Measurements from ENCODE around the gene CNTNAP2.
A peak's percentile ranks its signal among the peaks of the same experiment; 100 is the strongest.

CNTNAP2 gene

DNA sequence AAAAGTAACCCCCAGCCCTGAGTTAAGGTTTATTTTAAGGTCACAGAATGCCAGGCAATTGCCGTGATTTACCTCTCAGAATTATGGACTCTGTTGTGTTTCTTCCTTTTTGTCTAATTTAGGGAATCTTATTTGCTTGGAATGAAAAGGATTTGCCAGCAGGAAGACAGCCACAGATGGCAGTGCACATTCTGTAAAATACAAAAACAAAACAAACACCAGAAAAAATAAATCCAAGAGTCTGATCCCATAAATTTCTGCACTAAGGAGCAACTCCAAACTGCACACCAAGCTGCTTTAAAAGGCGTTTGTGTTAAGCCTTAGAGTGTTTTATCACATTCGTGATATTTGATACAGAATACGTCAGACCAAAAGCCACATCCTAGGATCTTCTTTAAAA, 2275.0 kb downstream of the CNTNAP2 start:
- TF ChIP-seq GATA3 (IDR thresholded peaks at IDR 0.05; ENCODE audit: low read depth, low read length): no peak
- TF ChIP-seq GATA2 (IDR thresholded peaks at IDR 0.05; ENCODE audit: low read depth, low read length): no peak

DNA sequence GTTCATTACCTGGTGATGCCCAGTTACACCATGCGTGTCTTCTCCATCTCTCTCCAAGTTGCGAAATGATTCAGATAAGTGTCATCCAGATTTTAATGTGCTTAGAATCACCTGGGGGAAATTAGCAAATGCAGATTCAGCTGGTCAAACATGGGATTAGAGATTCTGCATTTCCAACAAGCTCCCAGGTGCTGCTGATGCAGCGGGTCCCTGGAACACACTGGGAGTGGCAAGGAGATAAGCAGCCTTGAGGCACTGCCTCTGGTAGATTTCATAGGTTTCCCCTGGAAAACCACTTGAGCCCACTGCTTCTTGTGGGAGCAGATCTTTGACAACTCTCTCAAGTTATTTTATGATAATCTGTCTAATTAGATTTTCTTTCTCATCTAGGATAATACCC, 2278.0 kb downstream of the CNTNAP2 start:
- TF ChIP-seq GATA2 (IDR thresholded peaks at IDR 0.05; ENCODE audit: low read depth, low read length): no peak
- no peak for TF ChIP-seq GATA3 (IDR thresholded peaks at IDR 0.05; ENCODE audit: low read depth, low read length)

DNA sequence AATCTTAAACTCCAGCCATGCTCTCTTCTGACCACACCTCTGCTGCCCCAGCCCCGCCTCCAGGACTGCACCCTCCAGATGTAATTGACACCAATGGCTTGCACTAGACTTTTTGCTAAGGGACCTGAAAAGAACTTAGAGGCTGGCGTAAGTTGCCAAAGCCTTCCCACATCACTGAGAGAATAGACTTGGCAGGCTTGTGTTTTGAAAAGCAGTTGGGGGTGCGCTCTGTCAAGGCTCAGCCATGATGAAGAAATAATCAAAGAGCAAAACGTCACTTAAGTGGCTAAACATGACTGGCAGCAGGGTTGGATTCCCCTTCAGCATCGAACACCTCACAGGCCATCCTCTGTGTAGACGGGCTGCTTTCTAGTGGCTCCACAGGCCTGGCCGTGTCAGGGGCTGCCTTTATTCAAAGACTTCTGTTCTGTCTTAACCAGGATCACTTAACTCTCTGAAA, 2278.8 kb downstream of the CNTNAP2 start:
- no peak for TF ChIP-seq GATA3 (IDR thresholded peaks at IDR 0.05; ENCODE audit: low read depth, low read length)
- no peak for TF ChIP-seq GATA2 (IDR thresholded peaks at IDR 0.05; ENCODE audit: low read depth, low read length)

DNA sequence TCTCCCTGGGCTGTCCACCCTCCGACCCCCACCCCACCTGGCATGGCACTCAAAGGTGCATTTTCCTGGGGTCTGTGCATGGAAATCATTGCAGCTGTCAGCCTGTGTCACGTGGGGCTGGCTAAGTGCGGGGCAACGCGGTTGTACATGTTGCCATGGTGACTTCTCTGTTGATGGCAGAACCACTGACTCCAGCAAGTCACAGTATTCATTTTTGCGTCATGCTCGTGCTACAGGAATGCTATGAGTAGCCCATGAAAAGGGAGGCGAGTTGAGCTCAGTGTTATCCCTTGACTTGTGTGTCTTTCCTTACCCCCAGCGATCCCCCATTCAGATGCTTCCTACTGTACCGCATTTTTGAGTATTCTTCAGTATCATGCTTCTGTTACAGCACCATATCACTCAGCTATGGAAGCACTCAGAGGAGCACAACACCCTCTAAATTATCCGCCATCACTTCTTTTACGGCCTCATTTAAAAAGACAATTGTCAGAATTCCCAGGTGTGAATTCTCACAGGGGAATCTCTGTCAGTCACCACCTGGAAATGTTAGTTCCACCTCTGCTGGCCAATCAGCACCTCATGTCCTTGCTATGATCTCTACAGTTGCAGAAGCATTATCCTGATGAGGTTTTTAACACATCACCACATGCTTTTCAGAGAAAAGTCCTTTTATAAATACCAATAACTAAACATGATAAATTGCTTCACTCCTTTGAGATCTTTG, 2279.6 kb downstream of the CNTNAP2 start:
- TF ChIP-seq GATA3 (IDR thresholded peaks at IDR 0.05; ENCODE audit: low read depth, low read length): no peak

DNA sequence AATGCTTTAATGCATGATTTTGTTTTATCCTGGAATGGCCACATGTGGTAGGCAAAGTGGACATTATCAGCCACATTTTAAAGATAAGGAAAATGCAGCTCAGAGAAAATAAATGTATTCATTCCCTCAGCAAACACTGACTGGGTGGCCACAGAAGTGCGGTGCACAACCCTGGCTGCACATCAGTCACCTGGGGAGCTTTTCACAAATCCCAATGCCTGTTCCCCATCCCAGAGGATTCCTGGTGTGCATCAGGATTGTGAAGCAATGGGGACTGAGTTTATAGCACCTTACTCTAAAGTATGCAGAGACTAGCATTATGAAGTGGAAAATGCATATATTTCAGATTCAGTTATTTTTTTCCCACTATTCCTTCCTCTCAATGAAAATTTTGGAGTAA, 2280.5 kb downstream of the CNTNAP2 start:
- no peak for TF ChIP-seq GATA3 (IDR thresholded peaks at IDR 0.05; ENCODE audit: low read depth, low read length)
- no peak for TF ChIP-seq GATA2 (IDR thresholded peaks at IDR 0.05; ENCODE audit: low read depth, low read length)

DNA sequence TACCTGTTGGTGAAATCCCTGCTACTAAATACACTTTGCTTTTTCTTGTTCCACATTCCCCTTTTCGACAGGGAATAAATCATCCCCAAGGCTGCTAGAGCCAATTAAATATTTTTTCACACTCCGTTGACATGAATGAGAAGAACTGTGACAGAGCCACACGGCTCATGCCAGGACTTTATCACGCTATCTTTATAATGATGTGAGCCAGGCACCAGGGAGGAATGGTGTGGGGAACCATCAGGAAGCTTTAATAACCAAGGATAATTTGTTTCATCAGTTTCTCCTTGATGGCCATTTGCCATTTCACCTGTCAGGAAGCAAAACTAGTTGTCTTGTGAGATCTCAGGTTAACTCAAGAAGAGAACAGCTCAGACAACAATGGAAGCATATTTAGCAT, 2280.9 kb downstream of the CNTNAP2 start:
- TF ChIP-seq GATA2 (IDR thresholded peaks at IDR 0.05; ENCODE audit: low read depth, low read length) (peak; percentile 53), GATA3 (IDR thresholded peaks at IDR 0.05; ENCODE audit: low read depth, low read length) (no peak)

DNA sequence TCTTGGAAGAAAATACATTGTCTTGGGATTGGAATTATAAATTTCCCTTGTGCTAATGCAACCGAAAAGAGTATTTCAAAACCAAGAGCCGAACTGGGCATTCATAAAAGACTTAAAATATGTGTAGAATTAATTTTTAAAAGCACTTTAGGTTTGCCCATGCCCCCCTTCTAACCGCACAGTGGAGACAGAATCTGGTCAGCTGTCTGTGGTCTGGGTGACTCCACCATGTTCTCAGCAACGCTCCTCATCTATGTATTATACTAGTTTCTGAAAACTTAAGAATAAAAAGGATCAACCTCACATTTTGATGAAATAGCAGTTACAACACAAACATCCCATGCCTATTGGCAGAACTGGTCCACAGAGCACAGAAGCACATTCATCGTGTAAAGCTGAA, 2281.4 kb downstream of the CNTNAP2 start:
- TF ChIP-seq GATA2 (IDR thresholded peaks at IDR 0.05; ENCODE audit: low read depth, low read length) (no peak), GATA3 (IDR thresholded peaks at IDR 0.05; ENCODE audit: low read depth, low read length) (no peak)

DNA sequence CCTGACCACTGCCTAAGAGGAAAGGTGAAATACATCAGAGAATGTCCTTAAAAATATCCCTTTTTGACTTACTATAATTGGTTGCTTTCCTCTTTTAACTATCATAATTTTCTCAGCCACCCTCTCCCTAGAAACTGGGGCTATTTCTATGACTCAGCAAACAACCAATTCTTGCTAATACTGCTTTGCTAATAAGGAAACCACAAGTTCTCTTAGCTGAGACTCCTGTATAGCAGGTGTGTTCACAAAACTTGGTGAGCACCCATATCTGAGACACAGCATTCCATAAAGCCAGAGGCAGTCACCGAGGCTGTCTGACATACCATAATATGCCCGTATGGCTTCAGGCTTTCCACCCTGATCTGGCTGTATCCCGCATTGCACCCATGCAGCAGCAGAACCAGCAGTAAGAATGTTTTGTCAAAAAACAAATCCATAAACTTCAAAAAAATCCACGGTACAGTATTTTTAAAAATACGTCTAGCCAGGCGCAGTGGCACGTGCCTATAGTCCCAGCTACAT, 2282.3 kb downstream of the CNTNAP2 start:
- TF ChIP-seq GATA2 (IDR thresholded peaks at IDR 0.05; ENCODE audit: low read depth, low read length) (no peak), GATA3 (IDR thresholded peaks at IDR 0.05; ENCODE audit: low read depth, low read length) (no peak)

DNA sequence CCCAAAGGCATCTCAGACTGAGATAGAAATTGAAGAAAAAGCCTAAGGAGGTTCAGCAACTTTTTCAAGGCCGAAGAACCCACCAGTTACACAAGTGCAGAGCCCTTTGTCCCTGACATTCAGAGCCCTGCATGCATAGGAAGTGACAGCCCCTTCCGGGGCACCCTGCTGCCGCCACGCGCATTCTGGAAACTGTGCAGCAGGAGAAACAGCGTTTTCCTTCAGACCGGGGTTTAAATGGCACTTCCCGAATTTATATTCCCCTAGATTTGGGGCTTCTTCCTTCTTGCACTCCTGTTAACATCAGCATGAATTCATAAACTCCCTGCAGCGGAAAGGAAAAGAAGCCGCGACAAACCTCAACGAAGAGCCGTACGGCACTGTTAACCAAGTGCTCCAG, 2283.5 kb downstream of the CNTNAP2 start:
- TF ChIP-seq GATA3 (IDR thresholded peaks at IDR 0.05; ENCODE audit: low read depth, low read length) (no peak), GATA2 (IDR thresholded peaks at IDR 0.05; ENCODE audit: low read depth, low read length) (no peak)

DNA sequence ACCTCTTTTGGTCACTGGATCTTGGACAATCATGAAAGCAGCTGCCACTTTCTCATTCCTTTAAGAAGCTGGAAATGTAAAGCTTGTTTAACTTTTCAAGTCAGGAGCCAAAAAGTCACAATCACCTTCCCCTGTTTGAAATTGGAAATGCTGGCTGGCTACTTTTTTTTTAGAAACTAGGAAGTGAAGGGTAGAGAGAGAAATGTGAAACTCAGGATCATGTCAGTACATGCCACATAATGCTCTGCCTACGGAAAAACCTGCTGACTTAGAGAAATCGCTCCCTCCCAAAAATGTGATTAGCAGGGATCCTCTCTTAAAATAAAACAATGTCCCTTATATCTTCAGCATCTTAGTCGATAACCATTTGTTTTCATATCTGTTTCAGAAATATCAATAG, 2285.6 kb downstream of the CNTNAP2 start:
- TF ChIP-seq GATA3 (IDR thresholded peaks at IDR 0.05; ENCODE audit: low read depth, low read length) (no peak), GATA2 (IDR thresholded peaks at IDR 0.05; ENCODE audit: low read depth, low read length) (no peak)

DNA sequence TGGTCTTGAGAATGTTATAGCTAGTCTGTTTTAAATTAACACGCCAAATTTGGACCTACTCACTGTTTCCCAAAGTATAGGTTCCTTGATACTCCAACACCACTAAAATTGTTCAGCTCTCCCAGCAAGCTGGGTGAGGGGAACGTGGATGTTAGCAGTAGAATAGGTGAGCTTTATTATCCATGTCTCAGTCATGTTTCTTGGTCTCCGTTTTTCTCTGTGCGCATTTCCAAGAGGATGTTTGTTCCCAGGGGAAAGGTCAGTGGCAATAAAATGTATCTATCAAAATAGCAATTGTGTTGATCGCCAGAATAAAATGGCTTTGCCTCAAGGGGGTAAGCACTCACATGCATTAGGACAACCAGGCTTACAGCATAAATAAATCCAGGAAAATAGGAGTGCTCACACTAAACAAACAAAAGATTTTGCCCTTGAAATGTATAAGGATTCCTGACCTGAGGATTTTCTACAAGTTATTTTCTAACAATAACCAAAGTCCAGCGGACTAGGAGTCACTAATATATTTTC, 2286.9 kb downstream of the CNTNAP2 start:
- TF ChIP-seq GATA2 (IDR thresholded peaks at IDR 0.05; ENCODE audit: low read depth, low read length) (no peak), GATA3 (IDR thresholded peaks at IDR 0.05; ENCODE audit: low read depth, low read length) (no peak)

DNA sequence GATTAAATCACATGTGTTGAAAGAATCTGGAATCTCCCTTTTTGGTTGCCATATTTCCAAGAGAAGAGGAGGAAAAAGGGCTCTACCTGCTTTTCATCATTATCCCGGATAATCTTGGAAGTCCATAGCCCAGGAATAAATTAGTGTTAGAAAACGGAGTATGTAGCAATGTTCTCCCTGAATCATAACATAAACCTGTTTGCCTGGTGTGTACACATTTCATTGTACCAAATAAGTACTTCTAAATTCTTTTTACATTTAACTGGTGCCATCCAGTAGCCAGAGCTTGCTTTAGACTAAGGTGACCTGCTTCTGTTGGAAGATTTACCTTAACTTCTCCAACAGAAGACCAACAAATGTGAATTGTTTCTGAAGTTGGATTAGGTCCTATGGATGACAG, 2291.7 kb downstream of the CNTNAP2 start:
- no peak for TF ChIP-seq GATA2 (IDR thresholded peaks at IDR 0.05; ENCODE audit: low read depth, low read length)
- no peak for TF ChIP-seq GATA3 (IDR thresholded peaks at IDR 0.05; ENCODE audit: low read depth, low read length)

DNA sequence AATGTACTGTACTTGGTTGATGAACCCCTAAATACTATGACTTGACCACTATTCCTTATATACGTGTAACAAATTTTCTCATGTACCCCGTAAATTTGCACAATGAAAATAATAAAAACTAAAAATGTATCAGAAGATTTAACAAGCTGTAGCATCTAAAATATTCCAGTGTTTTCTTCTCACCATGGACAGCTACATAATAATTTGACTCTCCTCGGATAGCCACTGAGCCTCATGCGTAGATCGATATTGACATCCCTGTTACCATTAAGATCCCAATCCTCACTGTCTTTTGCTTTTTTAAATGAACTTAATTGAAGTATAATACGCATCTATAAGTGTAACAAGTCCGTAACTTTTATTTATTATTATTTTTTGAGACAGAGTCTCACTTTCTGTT, 2294.3 kb downstream of the CNTNAP2 start:
- no peak for TF ChIP-seq GATA3 (IDR thresholded peaks at IDR 0.05; ENCODE audit: low read depth, low read length)
- no peak for TF ChIP-seq GATA2 (IDR thresholded peaks at IDR 0.05; ENCODE audit: low read depth, low read length)

DNA sequence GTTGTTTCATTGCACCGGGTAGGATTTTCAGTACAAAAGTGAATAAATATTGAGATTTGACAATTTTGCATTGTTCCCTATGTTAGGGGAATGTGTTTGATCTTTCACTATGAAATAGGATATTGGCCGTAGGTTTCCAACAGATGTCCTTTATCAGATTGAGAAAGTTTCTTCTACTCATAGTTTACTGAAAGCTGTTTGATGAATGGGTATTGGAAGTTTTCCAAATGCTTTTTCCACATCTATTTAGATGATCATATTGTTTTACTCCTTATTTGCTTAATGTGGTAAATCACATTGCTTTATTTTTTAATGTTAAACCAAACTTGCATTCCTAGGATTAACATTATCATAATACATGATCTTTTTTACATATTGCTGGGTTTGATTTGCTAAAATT, 2296.1 kb downstream of the CNTNAP2 start:
- TF ChIP-seq GATA2 (IDR thresholded peaks at IDR 0.05; ENCODE audit: low read depth, low read length) (no peak), GATA3 (IDR thresholded peaks at IDR 0.05; ENCODE audit: low read depth, low read length) (no peak)
